ENCODE measurements around the gene HECW1. TPM values are rescaled to one million over a fixed set of nuclear protein-coding genes. Genes with fewer than 3 reads are reported as not detected.

Gene HECW1
- total and polyA plus RNA-seq, 2 of the 8 experiments (the other 6 are each of a cell fraction or from before 2014, with no cell fraction given), result 2.9 to 12.7 TPM

- Histone ChIP-seq H3K9ac (replicated peaks in 1 of 4; ENCODE audit: extremely low read depth in 1 of 4, low read depth in 3 of 4, low read length in 3 of 4) (no peak overlapping the region), H3K9me3 (ENCODE audit: insufficient read depth in 2 of 2, low read depth in 1 of 2, low read length in 1 of 2) (no peaks in the 10 kb centered on the region), H3K4me3 (ENCODE audit: extremely low read depth in 1 of 4, insufficient read depth in 2 of 4, low read depth in 3 of 4, low read length in 4 of 4) (no peak overlapping the region), H2AFZ (ENCODE audit: low read length) (no peak overlapping the region), H2BK5ac (ENCODE audit: low read depth, low read length) (no peak overlapping the region), H4K91ac (replicated peaks; ENCODE audit: insufficient read length, low read length) (no peak overlapping the region), H3K4ac (replicated peaks; ENCODE audit: insufficient read length, low read depth, low read length) (no peak overlapping the region), H4K8ac (ENCODE audit: extremely low read depth, insufficient read depth, low read length) (no peak overlapping the region), H3K36me3 (ENCODE audit: control insufficient read depth in 2 of 4, insufficient read depth in 4 of 4, low read length in 3 of 4) (no peaks in the 10 kb centered on the region; a peak in 3 of 8 replicates), H3K23me2 (ENCODE audit: low read depth, low read length) (no peaks in the 10 kb centered on the region), H3K4me1 (replicated peaks in 1 of 4; ENCODE audit: control insufficient read depth in 3 of 4, insufficient read depth in 4 of 4, low read length in 3 of 4) (peaks cover 0 to 6% (median 2%) of the 10 kb centered on the region in 4 experiments; a peak in 4 of 7 replicates), H3K4me2 (ENCODE audit: insufficient read depth in 1 of 2, low read depth in 2 of 2, low read length in 2 of 2) (no peak overlapping the region), H3K27ac (ENCODE audit: low read depth, low read length) (no peak overlapping the region), H3K23ac (ENCODE audit: insufficient read length) (no peak overlapping the region), H3K27me3 (replicated peaks in 1 of 4; ENCODE audit: control insufficient read depth in 3 of 4, extremely low read depth in 1 of 4, insufficient read depth in 3 of 4, low read length in 3 of 4) (no peaks in the 10 kb centered on the region), H2AK5ac (ENCODE audit: low read depth, low read length) (no peak overlapping the region), H2BK120ac (replicated peaks; ENCODE audit: low read depth, low read length) (no peak overlapping the region), H3K56ac (replicated peaks; ENCODE audit: insufficient read length, low read depth, low read length) (no peak overlapping the region), H2BK20ac (ENCODE audit: low read length) (no peak overlapping the region), H4K5ac (ENCODE audit: insufficient read length, low read depth, low read length) (no peak overlapping the region), H3K18ac (ENCODE audit: extremely low read depth, low read length) (no peak overlapping the region), H2BK15ac (ENCODE audit: low read length) (no peak overlapping the region), H3K79me1 (ENCODE audit: low read depth, low read length) (no peaks in the 10 kb centered on the region), H4K20me1 (replicated peaks in 1 of 2; ENCODE audit: control insufficient read depth in 1 of 2, insufficient read depth in 2 of 2, low read length in 2 of 2) (peaks cover 0 to 2% of the 10 kb centered on the region in 2 experiments), H3K14ac (ENCODE audit: insufficient read length) (no peak overlapping the region), H2BK12ac (ENCODE audit: low read depth, low read length) (no peak overlapping the region), H3K79me2 (ENCODE audit: control insufficient read depth in 1 of 2, insufficient read depth in 2 of 2, low read length in 2 of 2) (no peaks in the 10 kb centered on the region)
- FAIRE-seq (no peak), DNase-seq (ENCODE audit: low read depth in 1 of 2, low spot score in 2 of 2) (no peak)
- CTCF ChIA-PET (ENCODE audit: partially characterized antibody), result interaction anchor here (0.6 to 1.4 kb wide), 4 partner anchors 19 to 209 kb away, joined by 3 to 6 read pairs (median 3); partner anchors contain the start of gene STK17A
- WGBS, 2 experiments (ENCODE audit: extremely low coverage in 1 of 2, insufficient coverage in 1 of 2, insufficient read length in 1 of 2, insufficient replicate concordance in 2 of 2, low coverage in 1 of 2, low lambda C conversion rate in 2 of 2, missing lambda C conversion rate in 1 of 2), result 89% methylated on average over 1 of the region's 1 CpG; no CpG with 5 or more reads in 1 of the 2 experiments
- POLR2A ChIA-PET (ENCODE audit: partially characterized antibody), result no interaction called here
- TF ChIP-seq BACH1 (IDR thresholded peaks at IDR 0.05; ENCODE audit: low read length), result no peak
- TF ChIP-seq CTBP2 (IDR thresholded peaks at IDR 0.05; ENCODE audit: borderline replicate concordance, insufficient read depth, insufficient read length, low read length), result no peak
- TF ChIP-seq ATF3 (IDR thresholded peaks at IDR 0.05; ENCODE audit: insufficient read depth, low read depth, low read length), result no peak
- no peak for TF ChIP-seq FOSL1 (IDR thresholded peaks at IDR 0.05; ENCODE audit: insufficient read depth, low read depth, low read length)
- no peak for TF ChIP-seq GTF2F1 (IDR thresholded peaks at IDR 0.05; ENCODE audit: borderline replicate concordance, low read depth, low read length)
- TF ChIP-seq ZNF274 (IDR thresholded peaks at IDR 0.05; ENCODE audit: borderline replicate concordance, extremely low read depth, low read length), result no peak
- TF ChIP-seq TAF7 (optimal IDR thresholded peaks at IDR 0.05; ENCODE audit: borderline replicate concordance, low read depth, low read length), result no peak
- no peak for TF ChIP-seq POLR2A (IDR thresholded peaks at IDR 0.05; ENCODE audit: control extremely low read depth in 1 of 2, low read depth in 2 of 2, low read length in 2 of 2)
- no peak for TF ChIP-seq CTCF (IDR thresholded peaks at IDR 0.05; ENCODE audit: control extremely low read depth in 1 of 3, insufficient read depth in 1 of 3, low read depth in 1 of 3, low read length in 3 of 3)
- no peak for TF ChIP-seq HDAC2 (IDR thresholded peaks at IDR 0.05; ENCODE audit: borderline replicate concordance in 1 of 2, low read depth in 2 of 2, low read length in 2 of 2)
- TF ChIP-seq CHD1 (IDR thresholded peaks at IDR 0.05; ENCODE audit: low read depth, low read length), result no peak
Observed at GRCh38 chr7:43602256-43602655, 489.8 kb downstream of the HECW1 start.

All from H1 (cell line).